Astrocyte (in vitro differentiated cells and primary cell): ENCODE measurements around the gene RAB22A.
"Not testable (repeated sequence)": the region's sequence is repeated elsewhere in the genome, so short reads cannot be mapped to it uniquely, and the experiment has no call there.

Source experiments
- EZH2 ChIP-seq: IDR thresholded peaks from 2 replicates; pipeline ENCODE4 v1.6.1; 2012; ENCODE audit warnings: mild to moderate bottlenecking, low read length, inconsistent platforms; ENCODE audit not compliant: insufficient read depth
- TF ChIP-seq, protein P1 (sequence below): IDR thresholded peaks from 2 replicates; pipeline ENCODE4 v1.5.1; 2011; ENCODE audit warnings: low read depth, mild to moderate bottlenecking, inconsistent platforms, low read length, moderate library complexity; ENCODE audit not compliant: insufficient read depth

DNA sequence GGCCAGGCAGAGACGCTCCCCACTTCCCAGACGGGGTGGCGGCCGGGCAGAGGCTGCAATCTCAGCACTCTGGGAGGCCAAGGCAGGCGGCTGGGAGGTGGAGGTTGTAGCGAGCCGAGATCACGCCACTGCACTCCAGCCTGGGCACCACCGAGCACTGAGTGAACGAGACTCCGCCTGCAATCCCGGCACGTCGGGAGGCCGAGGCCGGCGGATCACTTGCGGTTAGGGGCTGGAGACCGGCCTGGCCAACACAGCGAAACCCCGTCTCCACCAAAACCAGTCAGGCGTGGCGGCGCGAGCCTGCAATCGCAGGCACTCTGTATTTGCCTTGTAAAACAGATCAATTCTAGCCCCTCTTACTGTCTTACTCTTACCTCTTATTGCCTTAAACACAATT, 105.3 kb downstream of the RAB22A start:
- TF ChIP-seq, protein P1, sequence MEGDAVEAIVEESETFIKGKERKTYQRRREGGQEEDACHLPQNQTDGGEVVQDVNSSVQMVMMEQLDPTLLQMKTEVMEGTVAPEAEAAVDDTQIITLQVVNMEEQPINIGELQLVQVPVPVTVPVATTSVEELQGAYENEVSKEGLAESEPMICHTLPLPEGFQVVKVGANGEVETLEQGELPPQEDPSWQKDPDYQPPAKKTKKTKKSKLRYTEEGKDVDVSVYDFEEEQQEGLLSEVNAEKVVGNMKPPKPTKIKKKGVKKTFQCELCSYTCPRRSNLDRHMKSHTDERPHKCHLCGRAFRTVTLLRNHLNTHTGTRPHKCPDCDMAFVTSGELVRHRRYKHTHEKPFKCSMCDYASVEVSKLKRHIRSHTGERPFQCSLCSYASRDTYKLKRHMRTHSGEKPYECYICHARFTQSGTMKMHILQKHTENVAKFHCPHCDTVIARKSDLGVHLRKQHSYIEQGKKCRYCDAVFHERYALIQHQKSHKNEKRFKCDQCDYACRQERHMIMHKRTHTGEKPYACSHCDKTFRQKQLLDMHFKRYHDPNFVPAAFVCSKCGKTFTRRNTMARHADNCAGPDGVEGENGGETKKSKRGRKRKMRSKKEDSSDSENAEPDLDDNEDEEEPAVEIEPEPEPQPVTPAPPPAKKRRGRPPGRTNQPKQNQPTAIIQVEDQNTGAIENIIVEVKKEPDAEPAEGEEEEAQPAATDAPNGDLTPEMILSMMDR, result not testable (repeated sequence)
- TF ChIP-seq EZH2, result not testable (repeated sequence)
